Endodermal cell (in vitro differentiated cells): ENCODE data around the gene OPRL1. TPM values are rescaled to one million over a fixed set of nuclear protein-coding genes. Genes with fewer than 3 reads are reported as not detected.

Source experiments
- DNase-seq: peaks from one replicate; pipeline ENCODE4 v3.0.0-alpha.2; 2017
- H3K27ac ChIP-seq: 2 replicates; pipeline ENCODE4 v1.5.1; 2013; ENCODE audit warnings: mild to moderate bottlenecking, low read depth, low read length, moderate library complexity
- H3K27me3 ChIP-seq: 2 replicates; pipeline ENCODE4 v1.6.1; 2013; ENCODE audit warnings: mild to moderate bottlenecking, low read length, moderate library complexity; ENCODE audit not compliant: insufficient read depth, control insufficient read depth, poor library complexity, severe bottlenecking
- H3K36me3 ChIP-seq: 2 replicates; pipeline ENCODE4 v1.7.0; 2013; ENCODE audit warnings: mild to moderate bottlenecking, low read length, moderate library complexity; ENCODE audit not compliant: control insufficient read depth, insufficient read depth
- H3K4me1 ChIP-seq: one replicate; pipeline ENCODE4 v1.7.0; 2013; ENCODE audit warnings: low read length; ENCODE audit not compliant: control insufficient read depth, insufficient read depth
- H3K4me3 ChIP-seq: 2 replicates; pipeline ENCODE4 v1.5.1; 2013; ENCODE audit warnings: mild to moderate bottlenecking, low read length, moderate library complexity
- H3K9ac ChIP-seq: 2 replicates; pipeline ENCODE4 v1.6.1; 2013; ENCODE audit warnings: mild to moderate bottlenecking, low read length, moderate library complexity; ENCODE audit not compliant: poor library complexity, severe bottlenecking; ENCODE audit errors: extremely low read depth
- H3K9me3 ChIP-seq: 2 replicates; pipeline ENCODE4 v1.6.1; 2013; ENCODE audit warnings: mild to moderate bottlenecking, low read length, moderate library complexity; ENCODE audit not compliant: control insufficient read depth
- H3K27ac Mint-ChIP-seq: 2 replicates; pipeline ENCODE4 v1.8.0; 2020; ENCODE audit warnings: mixed read lengths
- H3K27me3 Mint-ChIP-seq: 2 replicates; pipeline ENCODE4 v1.8.0; 2021; ENCODE audit warnings: mild to moderate bottlenecking, mixed read lengths; ENCODE audit not compliant: insufficient read depth
- H3K36me3 Mint-ChIP-seq: 2 replicates; pipeline ENCODE4 v1.8.0; 2020; ENCODE audit warnings: low read depth, mixed read lengths
- H3K4me1 Mint-ChIP-seq: 2 replicates; pipeline ENCODE4 v1.8.0; 2020; ENCODE audit warnings: mixed read lengths
- H3K4me3 Mint-ChIP-seq: 2 replicates; pipeline ENCODE4 v1.8.0; 2020; ENCODE audit warnings: mild to moderate bottlenecking, moderate library complexity, mixed read lengths
- H3K9me3 Mint-ChIP-seq: 2 replicates; pipeline ENCODE4 v1.8.0; 2020; ENCODE audit warnings: mild to moderate bottlenecking, mixed read lengths
- WGBS, 2 experiments: methylation state at CpG; one replicate each; pipeline versions ENCODE4 v1.1.5 to v1.1.7; 2013; ENCODE audit warnings: missing lambda C conversion rate in 2 of 2, mixed read lengths in 1 of 2; ENCODE audit not compliant: insufficient coverage in 1 of 2, insufficient read length in 1 of 2; 5-methylcytosine and 5-hydroxymethylcytosine counted together
- total RNA-seq, 2 donors: library from RNA; stranded (reverse); fragmentation: NEBNext Ultra II Directional in 1 of 2; extraction: Animal tissue kit (Norgen Biotek cat#: 25700) in 1 of 2; gene quantifications; 2 replicates in 1 of 2; 3 replicates in 1 of 2; pipeline ENCODE4 v1.2.1, GENCODE V29; 2021
- TF ChIP-seq, protein P1 (sequence below): fragments of 200-600 bp; sonication (generic); conservative IDR thresholded peaks from 2 replicates; pipeline ENCODE4 v1.5.0; 2021; ENCODE audit warnings: antibody characterized with exemption, mild to moderate bottlenecking

The OPRL1 gene
- total RNA-seq, 2 donors from 2014 or later: 4.1 to 5.5 TPM

GRCh38 chr20:64092258-64093012 is 12.6 kb downstream of the OPRL1 start:
- Mint-ChIP-seq H3K27ac (no peak overlapping the region), H3K4me1 (no peaks in the 10 kb centered on the region), H3K9me3 (peaks cover 2% of the 10 kb centered on the region), H3K4me3 (no peak overlapping the region), H3K36me3 (peaks cover 7% of the 10 kb centered on the region), H3K27me3 (peaks cover 13% of the 10 kb centered on the region)
- H3K9me3 ChIP-seq: no peaks in the 10 kb centered on the region
- no peaks in the 10 kb centered on the region for H3K4me1 ChIP-seq
- no peak overlapping the region for H3K4me3 ChIP-seq
- no peak for DNase-seq
- TF ChIP-seq, protein P1, sequence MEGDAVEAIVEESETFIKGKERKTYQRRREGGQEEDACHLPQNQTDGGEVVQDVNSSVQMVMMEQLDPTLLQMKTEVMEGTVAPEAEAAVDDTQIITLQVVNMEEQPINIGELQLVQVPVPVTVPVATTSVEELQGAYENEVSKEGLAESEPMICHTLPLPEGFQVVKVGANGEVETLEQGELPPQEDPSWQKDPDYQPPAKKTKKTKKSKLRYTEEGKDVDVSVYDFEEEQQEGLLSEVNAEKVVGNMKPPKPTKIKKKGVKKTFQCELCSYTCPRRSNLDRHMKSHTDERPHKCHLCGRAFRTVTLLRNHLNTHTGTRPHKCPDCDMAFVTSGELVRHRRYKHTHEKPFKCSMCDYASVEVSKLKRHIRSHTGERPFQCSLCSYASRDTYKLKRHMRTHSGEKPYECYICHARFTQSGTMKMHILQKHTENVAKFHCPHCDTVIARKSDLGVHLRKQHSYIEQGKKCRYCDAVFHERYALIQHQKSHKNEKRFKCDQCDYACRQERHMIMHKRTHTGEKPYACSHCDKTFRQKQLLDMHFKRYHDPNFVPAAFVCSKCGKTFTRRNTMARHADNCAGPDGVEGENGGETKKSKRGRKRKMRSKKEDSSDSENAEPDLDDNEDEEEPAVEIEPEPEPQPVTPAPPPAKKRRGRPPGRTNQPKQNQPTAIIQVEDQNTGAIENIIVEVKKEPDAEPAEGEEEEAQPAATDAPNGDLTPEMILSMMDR: no peak
- peaks cover 11% of the 10 kb centered on the region for H3K27me3 ChIP-seq
- H3K36me3 ChIP-seq: no peaks in the 10 kb centered on the region
- no peak overlapping the region for H3K27ac ChIP-seq
- WGBS, 2 experiments: 86 to 91% methylated on average over 16 to 27 of the region's 27 CpGs
- no peak overlapping the region for H3K9ac ChIP-seq

- Histone ChIP-seq H3K9me3 (no peaks in the 10 kb centered on the region), H3K9ac (no peak overlapping the region), H3K4me3 (no peak overlapping the region), H3K4me1 (no peaks in the 10 kb centered on the region), H3K27ac (no peak overlapping the region), H3K36me3 (no peaks in the 10 kb centered on the region), H3K27me3 (peaks cover 8% of the 10 kb centered on the region)
- H3K4me3 Mint-ChIP-seq: no peak overlapping the region
- peak; percentile 75 for DNase-seq
- H3K27me3 Mint-ChIP-seq: peaks cover 9% of the 10 kb centered on the region
- peaks cover 7% of the 10 kb centered on the region for H3K36me3 Mint-ChIP-seq
- H3K9me3 Mint-ChIP-seq: peaks cover 2% of the 10 kb centered on the region
- no peaks in the 10 kb centered on the region for H3K4me1 Mint-ChIP-seq
- 69 to 80% methylated on average over 6 to 9 of the region's 9 CpGs for WGBS, 2 experiments
- TF ChIP-seq, protein P1: no peak
- H3K27ac Mint-ChIP-seq: no peak overlapping the region
Observed at GRCh38 chr20:64093013-64093503, 13.2 kb downstream of the OPRL1 start.

DNA sequence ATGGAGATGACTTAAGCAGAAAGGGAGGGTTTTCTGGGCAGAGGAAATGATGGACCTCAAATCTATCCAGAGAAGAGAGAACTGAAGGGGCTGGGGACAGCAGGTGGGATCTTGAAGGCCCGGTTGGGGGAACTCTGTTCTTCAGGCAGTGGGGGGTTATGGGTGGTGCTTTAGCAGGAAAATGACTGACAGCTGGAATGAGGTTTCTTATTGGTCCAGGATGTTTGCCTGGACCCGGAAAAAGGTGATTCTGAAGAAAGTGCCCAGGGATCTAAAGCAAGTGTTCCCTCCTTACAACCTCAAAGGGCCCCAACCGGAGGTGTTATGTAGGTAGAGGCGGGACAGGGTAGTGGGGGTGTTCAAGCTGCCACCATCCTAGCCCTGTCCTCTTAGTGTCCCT is 15.6 kb downstream of the OPRL1 start:
- Histone ChIP-seq H3K4me3 (no peak overlapping the region), H3K36me3 (no peaks in the 10 kb centered on the region), H3K9me3 (no peaks in the 10 kb centered on the region), H3K27me3 (peaks cover 5% of the 10 kb centered on the region), H3K27ac (no peak overlapping the region), H3K4me1 (no peaks in the 10 kb centered on the region), H3K9ac (no peak overlapping the region)
- TF ChIP-seq, protein P1: no peak
- DNase-seq: no peak
- Mint-ChIP-seq H3K4me1 (no peaks in the 10 kb centered on the region), H3K9me3 (peaks cover 2% of the 10 kb centered on the region), H3K36me3 (peaks cover 7% of the 10 kb centered on the region), H3K4me3 (no peak overlapping the region), H3K27me3 (peaks cover 2% of the 10 kb centered on the region), H3K27ac (no peak overlapping the region)
- 78 to 92% methylated on average over 3 to 4 of the region's 4 CpGs for WGBS, 2 experiments
